H7 (cell line): Measurements from ENCODE around the gene TMEM41B. TPM values are rescaled to one million over a fixed set of nuclear protein-coding genes. Genes with fewer than 3 reads are reported as not detected.
"Not testable (repeated sequence)": the region's sequence is repeated elsewhere in the genome, so short reads cannot be mapped to it uniquely, and the experiment has no call there.

ENCODE experiments used
- DNase-seq: peaks from one replicate; pipeline ENCODE4 v3.0.0; 2012
- H3K27me3 ChIP-seq: 2 replicates; pipeline ENCODE4 v1.6.0; 2011; ENCODE audit warnings: mild to moderate bottlenecking, low read length; ENCODE audit not compliant: control insufficient read depth, insufficient read depth
- H3K36me3 ChIP-seq: replicated peaks from 2 replicates; pipeline ENCODE4 v1.5.1; 2011; ENCODE audit warnings: low read length; ENCODE audit not compliant: control insufficient read depth, insufficient read depth
- H3K4me3 ChIP-seq: 2 replicates; pipeline ENCODE4 v1.5.1; 2011; ENCODE audit warnings: low read depth, mild to moderate bottlenecking, control low read depth, low read length, moderate library complexity; ENCODE audit not compliant: insufficient read depth
- total RNA-seq: library from RNA; depleted of rRNA; stranded (reverse); fragments of >200 nt; shearing (Covaris generic); gene quantifications from 2 replicates; pipeline ENCODE4 v1.2.3, GENCODE V29; 2014

Gene TMEM41B
- total RNA-seq, 1 experiment from 2014 or later = 39.1 TPM

DNA sequence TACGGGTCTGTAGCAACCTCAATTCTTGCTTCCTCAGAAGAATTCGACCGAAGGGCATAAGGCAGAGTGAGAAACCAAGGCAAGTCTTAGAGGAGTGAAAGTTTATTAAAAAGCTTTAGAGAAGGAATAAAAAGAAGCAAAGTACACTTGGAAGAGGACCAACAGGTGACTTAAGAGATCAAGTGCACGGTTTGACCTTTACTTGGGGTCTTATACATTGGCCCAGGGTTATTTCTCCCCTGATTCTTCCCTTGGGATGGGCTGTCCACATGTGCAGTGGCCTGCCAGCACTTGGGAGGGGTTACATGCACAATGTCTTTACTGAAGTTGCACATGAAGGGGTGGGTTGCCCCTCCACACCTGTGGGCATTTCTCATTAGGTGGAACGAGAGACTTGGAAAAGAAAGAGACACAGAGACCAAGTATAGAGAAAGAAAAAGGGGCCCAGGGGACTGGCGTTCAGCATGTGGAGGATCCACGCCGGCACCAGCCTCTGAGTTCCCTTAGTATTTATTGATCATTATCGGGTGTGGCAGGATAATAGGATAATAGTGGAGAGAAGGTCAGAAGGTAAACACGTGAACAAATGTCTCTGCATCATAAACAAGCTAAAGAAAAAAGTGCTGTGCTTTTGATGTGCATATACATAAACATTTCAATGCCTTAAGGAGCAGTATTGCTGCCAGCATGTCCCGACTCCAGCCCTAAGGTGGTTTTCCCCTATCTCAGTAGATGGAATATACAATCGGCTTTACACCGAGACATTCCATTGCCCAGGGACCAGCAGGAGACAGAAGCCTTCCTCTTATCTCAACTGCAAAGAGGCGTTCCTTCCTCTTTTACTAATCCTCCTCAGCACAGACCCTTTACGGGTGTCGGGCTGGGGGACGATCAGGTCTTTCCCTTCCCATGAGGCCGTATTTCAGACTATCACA lies 4.3 kb upstream of the TMEM41B start:
- not testable (repeated sequence) for DNase-seq, H3K4me3 ChIP-seq, H3K36me3 ChIP-seq, H3K27me3 ChIP-seq

DNA sequence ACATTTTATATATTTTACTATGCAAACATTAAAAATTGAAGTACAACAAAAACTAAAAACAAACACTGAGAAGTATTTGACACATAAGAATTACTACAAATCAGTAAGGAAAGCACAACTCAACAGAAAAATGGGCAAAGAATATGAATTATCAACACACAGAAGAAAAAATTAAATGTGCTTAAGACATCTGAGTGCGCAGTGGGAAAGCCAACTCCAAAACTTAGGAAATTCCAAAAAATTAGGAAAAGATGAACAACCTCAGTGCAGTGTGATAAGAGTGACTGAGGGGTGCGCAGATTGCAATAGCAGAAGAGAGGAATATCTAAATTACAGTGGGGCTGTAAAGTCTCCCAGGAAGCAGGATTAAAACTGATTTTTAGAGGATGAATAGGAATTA lies 1.9 kb upstream of the TMEM41B start:
- 0 out of 2 replicates have a peak, but pooled peaks cover 2% of the 10 kb centered on the region for H3K36me3 ChIP-seq
- H3K27me3 ChIP-seq = no peaks in the 10 kb centered on the region
- no peak overlapping the region for H3K4me3 ChIP-seq
- DNase-seq = no peak

DNA sequence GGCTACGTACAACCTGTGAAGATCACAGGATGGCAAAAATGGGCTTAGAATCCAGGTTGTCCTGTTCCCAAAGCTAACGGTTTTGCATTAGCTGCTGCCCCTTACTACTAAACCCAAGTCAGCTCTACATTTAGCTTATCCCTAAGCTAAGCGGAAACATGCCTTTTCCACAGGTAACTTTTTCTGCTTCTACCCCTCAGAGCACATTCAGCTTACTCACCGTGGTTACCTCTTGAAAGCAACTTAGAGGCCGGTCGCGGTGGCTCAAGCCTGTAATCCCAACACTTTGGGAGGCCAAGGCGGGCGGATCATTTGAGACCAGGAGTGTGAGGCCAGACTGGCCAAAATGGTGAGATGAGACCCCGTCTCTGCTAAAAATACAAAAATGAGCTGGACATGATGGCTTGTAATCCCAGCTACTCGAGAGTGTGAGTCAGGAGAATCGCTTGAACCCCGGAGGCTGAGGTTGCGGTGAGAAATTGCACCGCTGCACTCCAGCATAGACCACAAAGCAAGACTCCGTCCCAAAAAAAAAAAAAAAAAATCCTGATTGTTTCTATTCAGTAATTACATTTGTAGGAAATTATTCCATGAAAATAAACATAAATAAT lies 790 bp upstream of the TMEM41B start:
- no peaks in the 10 kb centered on the region for H3K27me3 ChIP-seq
- H3K36me3 ChIP-seq = 0 out of 2 replicates have a peak, but pooled peaks cover 2% of the 10 kb centered on the region
- DNase-seq = no peak
- H3K4me3 ChIP-seq = peak overlapping the region; percentile 54

DNA sequence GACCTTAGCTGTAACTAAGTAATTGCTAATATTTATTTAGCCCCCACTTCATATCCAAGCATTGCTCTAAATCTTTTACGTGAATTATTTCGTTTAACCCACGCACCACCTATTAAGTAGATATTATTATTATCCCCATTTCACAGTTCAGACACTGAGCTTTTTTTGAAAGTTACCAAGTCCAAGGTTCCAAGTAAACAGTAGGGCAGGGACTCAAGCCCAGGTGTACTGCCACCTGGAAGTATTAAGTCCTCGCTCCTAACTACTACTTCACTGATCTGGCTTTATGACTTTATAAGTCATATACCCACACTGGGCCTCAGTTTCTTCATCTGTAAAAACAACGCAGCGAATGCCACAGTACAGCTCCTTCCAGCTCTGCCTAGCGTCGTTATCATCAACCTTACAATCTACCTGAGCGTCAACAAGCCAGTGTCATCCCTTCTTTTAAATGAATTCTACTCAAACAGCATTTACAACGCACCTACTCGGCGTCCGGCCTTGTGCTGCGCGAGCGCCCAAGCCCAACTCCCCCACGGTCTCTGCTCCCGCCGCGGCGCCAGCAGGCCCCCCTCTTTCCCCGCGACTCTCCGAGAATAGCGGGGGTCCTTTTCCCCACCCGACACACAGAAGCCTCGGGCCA lies 624 bp downstream of the TMEM41B start:
- peak; percentile 79 for DNase-seq
- H3K27me3 ChIP-seq = no peaks in the 10 kb centered on the region

DNA sequence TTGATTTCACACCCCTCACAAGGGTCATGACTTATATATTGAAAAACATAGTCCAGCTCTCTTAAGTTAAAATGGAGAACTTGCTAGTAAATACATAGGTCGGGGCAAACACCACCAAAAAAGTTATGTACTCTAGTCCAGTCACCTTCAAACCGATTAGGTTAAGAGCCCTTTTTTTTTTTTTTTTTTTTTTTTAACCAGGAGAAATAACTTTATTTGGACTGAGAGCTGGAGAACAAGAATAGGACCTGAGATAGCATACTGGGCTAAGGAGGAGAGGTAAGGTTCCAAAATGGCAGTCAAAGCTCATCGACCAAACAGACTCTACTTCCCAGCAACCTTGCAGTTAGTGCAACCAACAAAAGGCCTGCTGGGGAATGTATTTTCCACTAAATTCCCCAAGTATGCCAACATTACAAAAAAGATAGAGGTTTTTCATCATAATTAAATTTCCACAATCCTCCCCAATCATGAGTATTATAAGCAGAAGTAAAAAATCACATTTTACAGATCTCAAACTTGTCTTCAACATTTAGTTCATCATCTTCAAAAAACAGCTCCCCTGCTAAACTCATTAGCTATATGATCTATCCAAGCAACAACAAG lies 3.8 kb downstream of the TMEM41B start:
- Histone ChIP-seq H3K27me3 (no peaks in the 10 kb centered on the region), H3K4me3 (no peak overlapping the region), H3K36me3 (0 out of 2 replicates have a peak, but pooled peaks cover 2% of the 10 kb centered on the region)
- DNase-seq = no peak

More for the DNA sequence above, 624 bp downstream of the TMEM41B start:
- H3K4me3 ChIP-seq = peak overlapping the region; percentile 95
- 0 out of 2 replicates have a peak, but pooled peaks cover 2% of the 10 kb centered on the region for H3K36me3 ChIP-seq

DNA sequence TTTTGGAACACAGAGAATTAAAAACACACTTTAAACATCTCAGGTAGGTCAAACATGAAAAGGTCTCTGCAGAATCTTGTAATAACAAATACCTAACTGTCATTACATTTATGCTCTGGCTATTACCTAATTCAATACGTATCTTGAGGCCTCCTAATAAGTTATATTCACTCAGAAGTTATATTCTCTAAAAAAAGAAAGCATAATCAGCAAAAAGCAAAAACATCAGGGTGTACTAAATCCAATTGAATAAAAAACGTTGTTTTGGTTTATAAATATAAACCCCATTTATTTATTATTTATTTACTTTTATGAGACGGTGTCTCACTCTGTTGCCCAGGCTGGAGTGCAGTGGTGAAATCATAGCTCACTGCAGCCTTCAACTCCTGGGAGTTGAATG lies 10.2 kb downstream of the TMEM41B start:
- H3K4me3 ChIP-seq = no peak overlapping the region
- H3K36me3 ChIP-seq = 0 out of 2 replicates have a peak, but pooled peaks cover 1% of the 10 kb centered on the region
- no peak for DNase-seq
- no peaks in the 10 kb centered on the region for H3K27me3 ChIP-seq

DNA sequence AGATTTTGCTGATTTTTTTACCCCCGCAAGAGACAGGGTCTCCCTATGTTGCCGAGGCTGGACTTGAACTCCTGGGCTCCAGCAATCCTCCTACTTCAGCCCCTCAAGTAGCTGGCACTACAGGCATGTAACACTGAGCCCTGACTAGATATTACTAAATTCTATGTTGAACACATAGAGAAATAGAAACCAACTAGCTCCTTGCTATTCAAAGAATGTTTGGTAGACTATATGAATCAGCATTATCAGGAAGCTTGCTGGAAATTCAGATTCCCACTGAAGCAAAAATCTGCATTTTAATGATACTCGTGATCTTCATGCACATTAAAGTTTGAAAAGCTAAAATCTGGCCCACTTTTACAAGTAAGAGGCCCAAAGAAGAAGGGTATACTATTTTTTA lies 11.9 kb downstream of the TMEM41B start:
- DNase-seq = no peak
- Histone ChIP-seq H3K27me3 (no peaks in the 10 kb centered on the region), H3K36me3 (peaks cover 5% of the 10 kb centered on the region; the same call in 1 of the 2 replicates), H3K4me3 (no peak overlapping the region)

DNA sequence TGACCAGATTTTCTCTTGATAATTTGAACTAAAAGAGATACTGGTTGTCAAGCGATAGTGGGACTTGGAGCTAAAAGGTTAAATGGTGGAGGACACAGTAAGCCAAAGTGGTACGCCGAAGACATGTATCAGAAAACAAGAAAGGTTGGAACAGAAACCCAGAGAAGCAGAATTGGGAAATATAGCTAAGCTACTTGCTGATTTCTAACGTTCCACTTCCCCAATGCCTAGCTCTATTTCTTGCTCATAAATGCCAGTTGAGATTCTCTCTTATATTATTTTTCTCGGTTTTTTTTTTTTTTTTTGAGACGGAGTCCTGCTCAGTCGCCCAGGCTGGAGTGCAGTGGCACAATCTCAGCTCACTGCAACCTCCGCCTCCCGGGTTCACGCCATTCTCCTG lies 12.7 kb downstream of the TMEM41B start:
- Histone ChIP-seq H3K36me3 (peaks cover 5% of the 10 kb centered on the region; the same call in 1 of the 2 replicates), H3K27me3 (no peaks in the 10 kb centered on the region), H3K4me3 (no peak overlapping the region)
- DNase-seq = no peak

DNA sequence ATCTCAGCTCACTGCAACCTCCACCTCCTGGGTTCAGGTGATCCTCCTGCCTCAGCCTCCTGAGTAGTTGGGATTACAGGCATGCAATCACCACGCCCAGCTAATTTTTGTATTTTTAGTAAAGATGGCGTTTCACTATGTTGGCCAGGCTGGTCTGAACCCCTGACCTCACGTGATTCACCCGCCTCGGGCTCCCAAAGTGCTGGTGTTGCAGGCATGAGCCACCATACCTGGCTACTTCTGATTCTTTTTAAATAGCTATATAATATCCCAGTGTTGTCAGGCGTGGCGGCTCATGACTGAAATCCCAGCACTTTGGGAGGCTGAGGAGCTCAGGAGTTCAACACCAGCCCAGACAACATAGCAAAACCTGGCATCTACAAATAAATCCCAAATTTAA lies 20.7 kb downstream of the TMEM41B start:
- DNase-seq = no peak
- Histone ChIP-seq H3K4me3 (no peak overlapping the region), H3K27me3 (no peaks in the 10 kb centered on the region), H3K36me3 (peaks cover 4% of the 10 kb centered on the region)

DNA sequence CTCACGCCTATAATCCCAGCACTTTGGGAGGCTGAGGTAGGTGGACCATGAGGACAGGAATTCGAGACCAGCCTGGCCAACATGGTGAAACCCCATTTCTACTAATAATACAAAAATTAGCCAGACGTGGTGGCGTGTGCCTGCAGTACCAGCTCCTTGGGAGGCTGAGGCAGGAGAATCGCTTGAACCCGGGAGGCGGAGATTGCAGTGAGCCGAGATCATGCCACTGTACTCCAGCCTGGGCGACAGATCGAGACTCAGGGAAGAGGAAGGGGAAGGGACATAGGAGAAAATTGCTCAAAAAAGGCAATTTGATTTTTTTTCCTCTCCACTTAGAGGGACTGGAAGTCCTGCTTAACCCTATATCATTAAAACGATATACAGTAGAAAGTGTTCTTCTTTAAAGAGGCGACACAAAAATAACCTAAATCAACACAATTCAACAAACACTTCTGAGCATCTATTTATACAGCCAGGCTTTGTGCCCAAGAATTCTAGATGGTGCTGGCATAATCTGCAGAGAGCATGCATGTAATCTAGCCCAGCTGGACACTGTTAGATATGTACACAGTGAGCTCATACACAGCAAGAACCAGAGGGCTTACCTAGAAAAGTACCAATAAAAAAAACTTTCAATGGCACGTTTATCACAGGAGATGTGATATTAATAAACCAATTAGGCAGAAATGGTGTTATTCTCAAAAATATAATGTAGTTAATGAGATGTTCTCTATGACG lies 28.4 kb downstream of the TMEM41B start:
- peaks cover 4% of the 10 kb centered on the region for H3K36me3 ChIP-seq
- no peaks in the 10 kb centered on the region for H3K27me3 ChIP-seq
- DNase-seq = no peak
- H3K4me3 ChIP-seq = no peak overlapping the region

DNA sequence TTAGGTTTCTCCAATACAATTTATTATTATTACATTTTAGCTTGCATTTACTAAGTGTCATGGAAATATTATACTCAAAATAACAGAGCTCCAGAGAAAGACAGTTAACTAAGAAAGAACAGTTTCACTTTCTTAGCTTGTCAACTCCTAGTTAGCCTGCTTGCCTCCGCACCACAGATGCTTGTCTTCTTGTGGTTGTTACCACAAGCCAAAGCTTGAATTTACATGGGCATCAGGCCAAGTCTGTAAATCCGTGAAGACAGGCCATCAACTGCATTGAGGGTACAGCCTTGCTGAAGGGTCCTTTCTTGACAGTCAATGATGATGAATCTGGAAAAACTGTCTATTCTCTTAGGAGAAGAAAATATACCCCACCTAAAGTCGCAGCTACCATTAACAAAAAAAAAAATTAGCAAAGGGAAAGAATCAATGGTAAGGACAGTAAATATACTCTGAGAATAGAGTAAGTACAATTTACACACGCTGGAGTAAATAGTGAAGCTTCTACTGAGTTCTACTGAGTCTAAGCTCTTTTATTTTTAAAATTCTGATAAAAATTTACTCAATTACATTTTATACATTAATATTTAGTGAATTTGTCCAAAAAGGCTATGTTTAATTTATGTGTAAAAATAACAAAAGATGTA lies 33.6 kb downstream of the TMEM41B start:
- Histone ChIP-seq H3K27me3 (no peaks in the 10 kb centered on the region), H3K4me3 (no peak overlapping the region), H3K36me3 (peaks cover 7% of the 10 kb centered on the region)
- DNase-seq = no peak

DNA sequence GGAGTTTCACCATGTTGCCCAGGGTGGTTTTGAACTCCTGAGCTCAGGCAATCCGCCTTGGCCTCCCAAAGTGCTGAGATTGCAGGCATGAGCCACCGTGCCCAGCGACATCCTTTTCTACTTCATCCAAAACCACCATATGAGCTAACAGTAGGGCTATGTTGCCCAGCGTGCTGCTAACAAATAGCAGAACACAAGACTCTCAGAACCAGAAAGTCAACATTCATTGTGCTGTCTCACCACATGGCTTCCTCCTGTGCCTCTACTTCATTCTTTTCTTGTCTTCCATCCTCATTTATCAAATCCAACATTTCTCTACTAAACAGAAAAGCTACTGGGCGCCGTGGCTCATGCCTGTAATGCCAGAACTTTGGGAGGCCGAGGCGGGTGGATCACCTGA lies 37.2 kb downstream of the TMEM41B start:
- DNase-seq = no peak
- H3K27me3 ChIP-seq = no peaks in the 10 kb centered on the region
- peaks cover 7% of the 10 kb centered on the region for H3K36me3 ChIP-seq
- no peak overlapping the region for H3K4me3 ChIP-seq

DNA sequence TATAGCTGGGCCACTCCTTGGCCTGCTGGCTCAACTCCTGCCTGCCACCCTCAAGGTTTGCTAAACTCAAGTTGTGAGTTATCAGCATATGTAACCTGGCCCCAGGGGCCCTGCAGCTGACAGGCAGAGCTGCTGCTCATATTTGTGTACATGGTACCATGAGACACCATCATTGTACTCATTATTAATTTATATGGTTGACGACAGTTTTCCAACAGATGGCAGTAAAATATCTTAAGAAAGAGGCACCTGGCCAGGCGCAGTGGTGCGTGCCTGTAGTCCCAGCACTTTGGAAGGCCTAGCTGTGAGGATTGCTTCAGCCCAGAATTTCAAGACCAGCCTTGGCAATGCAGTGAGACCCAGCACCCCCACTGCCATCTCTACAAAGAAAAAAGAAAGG lies 37.8 kb downstream of the TMEM41B start:
- Histone ChIP-seq H3K36me3 (peaks cover 7% of the 10 kb centered on the region), H3K27me3 (no peaks in the 10 kb centered on the region), H3K4me3 (no peak overlapping the region)
- no peak for DNase-seq
